SW 1271 (cell line): ENCODE results near the gene MGMT.
A peak's percentile ranks its signal among the peaks of the same experiment; 100 is the strongest.

ENCODE experiments used
- DNase-seq, 2 experiments: peaks; one replicate each; lab custom pipeline; 2025; lab: John Stamatoyannopoulos, UW

MGMT gene

DNA sequence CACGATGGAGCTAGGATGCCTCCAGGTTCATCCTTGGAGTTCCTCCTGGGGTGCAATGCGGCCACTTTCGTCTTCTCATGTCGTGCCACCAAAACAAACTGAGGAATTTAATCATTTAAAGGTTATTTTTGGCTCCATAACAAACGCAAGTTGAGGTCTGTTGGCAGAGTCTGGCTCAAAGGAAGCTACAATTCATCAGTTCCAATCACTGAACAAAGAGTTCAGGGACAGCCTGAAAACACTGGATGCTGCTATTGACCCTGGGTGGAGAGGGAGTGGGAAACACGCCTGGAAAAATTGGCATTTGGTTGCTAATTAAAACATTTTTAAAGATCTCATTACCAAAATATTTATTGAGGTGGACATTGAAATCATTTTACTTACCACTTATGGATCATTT is 11.4 kb upstream of the MGMT start:
- no peak for DNase-seq

DNA sequence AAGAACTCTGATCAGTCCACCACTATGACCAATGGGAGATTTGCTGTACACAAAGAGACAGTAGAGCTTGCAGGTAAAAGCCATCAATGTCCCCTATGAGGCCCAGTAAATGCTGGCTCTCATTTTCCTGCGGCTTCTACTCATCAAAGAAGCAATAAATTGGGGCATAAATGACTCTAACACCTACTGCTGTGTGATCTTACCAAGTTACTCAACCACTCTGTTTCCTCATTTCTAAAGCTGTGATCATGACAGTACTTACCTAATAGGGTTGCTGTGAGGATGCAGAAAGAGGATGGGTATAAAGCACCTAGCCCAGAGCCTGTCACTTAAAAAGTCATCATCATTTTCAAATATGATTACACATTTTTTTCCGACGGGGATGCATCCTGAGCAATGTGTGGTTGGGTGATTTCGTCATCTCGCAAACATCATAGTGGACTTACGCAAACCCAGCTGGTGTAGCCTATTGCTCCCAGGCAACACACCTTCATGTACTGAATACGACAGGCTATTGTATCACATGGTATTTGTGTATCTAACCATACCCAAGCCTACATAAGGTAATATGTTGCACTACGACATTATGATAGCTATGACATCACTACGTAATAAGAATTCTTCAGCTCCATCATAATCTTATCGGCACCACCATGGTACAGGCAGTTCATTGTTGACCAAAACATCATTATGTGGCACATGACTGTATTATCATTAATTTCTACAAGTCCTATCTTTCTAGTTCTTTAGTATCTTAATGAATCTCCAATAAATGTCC is 7.1 kb upstream of the MGMT start:
- no peak for DNase-seq

DNA sequence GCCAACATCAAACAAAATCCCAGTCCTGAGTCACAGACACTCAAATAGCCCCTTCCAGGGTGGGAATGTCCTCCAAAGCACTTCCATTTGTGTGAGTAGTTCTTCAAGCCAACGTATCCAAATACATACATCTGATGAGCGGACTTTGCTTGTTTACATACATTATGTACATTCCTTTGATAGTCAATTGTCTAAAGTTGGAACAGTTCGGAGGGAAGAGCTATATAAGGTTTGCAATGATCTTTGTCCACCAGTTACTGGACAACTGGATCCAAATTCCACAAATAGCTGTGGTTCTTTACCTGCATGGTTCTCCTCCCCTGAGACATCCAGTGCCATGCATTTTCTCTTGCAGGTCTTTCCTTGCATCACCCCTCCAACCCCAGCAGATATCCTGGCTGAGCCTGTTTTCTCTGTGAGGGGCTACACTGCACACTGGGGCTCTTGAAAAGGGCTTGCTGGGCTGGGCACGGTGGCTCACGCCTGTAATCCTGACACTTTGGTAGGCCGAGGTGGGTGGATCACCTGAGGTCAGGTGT is 4.7 kb upstream of the MGMT start:
- DNase-seq = no peak

DNA sequence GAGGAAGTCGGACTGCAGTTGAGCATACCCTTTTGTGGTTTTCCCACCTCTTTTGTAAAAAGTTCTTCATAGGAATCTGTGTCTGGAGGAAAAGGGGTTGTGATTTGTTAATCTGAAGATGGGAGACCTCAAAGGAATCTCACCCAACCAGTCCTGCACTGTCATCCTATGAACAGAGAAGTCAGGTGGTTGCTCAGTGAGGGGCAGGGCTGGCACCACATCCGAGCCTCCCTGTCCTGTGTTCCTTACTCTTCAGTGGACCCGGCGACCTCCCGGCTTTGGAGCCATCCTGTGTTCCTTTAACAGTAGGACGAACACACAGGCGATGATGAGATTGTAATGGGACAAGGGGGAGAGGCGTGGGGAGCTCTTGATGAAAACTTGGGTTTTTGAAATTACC is 2.8 kb upstream of the MGMT start:
- no peak for DNase-seq

DNA sequence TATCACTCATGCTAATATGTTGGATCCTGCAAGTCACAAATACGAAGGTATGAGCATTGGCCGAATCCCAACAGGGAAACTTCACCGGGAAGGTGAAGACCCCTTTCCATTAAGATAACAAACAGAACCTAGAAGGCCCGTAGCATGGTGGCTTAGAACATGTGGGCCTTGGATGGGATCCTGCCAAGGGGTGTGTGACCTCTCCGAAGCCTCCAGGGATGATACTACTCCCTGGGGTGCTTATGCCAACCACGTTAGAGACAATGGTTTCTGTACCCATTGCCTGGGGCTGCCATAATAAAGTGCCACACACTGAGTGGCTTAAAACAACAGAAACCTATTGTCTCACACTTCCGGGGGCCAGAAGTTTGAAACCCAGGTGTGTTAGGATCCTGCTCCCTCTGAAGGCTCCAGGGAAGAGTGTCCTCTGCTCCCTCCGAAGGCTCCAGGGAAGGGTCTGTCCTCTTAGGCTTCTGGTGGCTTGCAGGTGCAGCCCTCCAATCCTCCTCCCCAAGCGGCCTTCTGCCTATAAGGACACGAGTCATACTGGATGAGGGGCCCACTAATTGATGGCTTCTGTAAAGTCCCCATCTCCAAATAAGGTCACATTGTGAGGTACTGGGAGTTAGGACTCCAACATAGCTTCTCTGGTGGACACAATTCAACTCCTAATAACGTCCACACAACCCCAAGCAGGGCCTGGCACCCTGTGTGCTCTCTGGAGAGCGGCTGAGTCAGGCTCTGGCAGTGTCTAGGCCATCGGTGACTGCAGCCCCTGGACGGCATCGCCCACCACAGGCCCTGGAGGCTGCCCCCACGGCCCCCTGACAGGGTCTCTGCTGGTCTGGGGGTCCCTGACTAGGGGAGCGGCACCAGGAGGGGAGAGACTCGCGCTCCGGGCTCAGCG is 992 bp upstream of the MGMT start:
- no peak for DNase-seq

DNA sequence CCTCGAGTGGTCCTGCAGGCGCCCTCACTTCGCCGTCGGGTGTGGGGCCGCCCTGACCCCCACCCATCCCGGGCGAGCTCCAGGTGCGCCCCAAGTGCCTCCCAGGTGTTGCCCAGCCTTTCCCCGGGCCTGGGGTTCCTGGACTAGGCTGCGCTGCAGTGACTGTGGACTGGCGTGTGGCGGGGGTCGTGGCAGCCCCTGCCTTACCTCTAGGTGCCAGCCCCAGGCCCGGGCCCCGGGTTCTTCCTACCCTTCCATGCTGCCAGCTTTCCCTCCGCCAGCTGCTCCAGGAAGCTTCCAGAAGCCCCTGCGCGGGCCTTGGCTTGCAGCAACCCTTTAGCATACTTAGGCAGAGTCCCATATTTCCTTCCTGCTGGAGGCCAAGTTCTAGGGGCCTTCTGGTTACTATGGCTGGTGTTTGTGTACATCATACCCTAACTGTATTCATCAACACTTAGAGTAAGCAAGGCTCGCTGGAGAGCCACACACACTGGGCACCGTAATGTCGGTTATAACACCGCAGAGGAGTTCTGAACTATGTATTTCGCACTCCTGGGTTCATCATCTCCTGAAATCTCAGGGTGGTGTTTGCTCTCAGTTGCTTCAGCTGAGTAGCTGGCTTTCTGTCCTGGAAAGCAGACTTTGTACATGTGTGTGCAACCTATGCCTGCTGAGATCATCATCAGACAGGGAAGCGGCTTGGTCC is 471 bp downstream of the MGMT start:
- no peak for DNase-seq

DNA sequence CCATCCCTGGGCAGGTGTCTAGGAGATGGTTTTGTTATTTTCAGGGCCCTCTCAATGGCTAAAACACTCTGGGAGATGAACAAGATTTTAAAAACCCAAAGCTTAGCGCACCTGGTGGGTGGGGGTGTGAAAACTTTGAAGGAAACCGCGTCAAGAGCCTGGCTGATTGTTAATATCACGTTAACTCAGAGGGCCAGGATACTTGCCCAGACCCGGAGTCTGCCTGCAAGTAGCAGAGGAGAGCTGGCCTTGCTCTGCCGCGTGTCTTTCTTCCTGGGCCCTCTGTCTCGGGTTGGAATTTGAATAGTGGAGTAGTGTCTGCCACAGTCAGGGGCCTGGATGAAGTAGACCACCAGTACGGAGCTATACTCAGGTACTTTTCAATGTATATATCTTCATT is 1.1 kb downstream of the MGMT start:
- no peak for DNase-seq

DNA sequence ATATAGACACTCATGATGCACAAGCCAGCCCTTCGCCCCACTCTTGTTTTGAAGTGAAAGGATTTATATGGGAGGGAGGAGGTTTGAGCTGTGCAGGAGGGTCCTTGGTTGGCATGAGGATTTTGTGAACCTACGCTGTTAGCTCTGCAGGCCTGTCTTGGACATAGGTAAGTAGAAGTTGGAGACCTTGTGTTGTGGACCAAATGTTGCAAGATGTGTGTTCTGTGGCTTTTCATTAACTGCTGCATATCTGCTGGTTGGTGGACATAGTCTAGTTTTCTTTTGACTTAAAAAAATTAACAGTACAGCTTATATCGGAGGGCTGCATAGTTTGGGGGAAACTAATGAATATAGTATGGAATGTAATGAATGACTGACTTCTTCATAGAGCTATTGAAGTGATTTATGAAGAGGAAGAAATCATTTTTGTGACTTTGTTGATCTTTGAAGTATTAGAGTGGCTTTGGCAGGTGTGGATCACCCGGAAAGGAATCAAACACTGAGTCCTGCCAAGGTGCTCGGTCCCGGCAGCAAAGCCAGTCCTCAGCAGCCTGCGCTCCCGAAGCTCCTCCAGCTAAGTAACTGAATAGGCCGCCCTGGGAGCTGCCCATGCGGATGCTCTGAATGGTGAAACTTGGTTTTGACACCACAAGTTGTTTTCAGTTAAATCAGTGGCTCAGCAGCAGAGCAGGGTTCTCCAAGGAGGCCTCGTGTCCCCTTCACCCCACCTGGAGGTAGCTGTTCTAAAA is 3.2 kb downstream of the MGMT start:
- no peak for DNase-seq

DNA sequence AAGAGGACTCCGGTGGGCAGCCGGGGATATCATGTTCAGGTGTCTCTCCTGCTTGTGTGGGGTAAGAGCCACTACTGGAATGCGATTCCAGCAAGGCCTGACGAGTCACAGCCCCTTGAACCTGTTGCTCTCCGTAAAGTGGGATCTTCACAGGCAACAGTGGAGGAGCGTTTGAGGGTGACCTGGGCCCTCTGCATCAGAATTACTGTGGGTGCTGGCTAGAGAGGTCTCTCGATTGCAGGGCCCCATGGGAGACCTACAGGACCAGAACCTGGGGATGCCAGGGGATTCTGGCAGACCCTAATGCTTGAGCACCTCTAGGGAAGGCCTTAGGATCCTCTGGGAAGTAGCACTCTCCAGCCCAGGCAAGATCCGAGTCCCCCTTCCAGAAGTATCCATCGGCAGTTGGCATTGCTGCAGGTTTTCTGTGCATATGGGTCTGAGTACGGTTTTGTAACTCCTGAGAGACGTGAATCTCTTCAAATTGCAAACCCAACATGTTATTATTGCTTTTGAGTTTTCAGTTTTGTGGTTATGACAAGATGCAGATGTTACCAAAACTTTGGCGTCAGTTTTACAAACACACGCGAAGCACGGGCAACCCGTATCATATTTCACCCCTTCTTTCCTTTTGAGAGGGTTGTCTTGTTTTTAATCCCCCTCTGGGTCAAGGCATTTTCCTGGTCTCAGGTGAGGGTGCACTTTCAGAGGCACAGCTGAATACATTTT is 4.6 kb downstream of the MGMT start:
- no peak for DNase-seq

DNA sequence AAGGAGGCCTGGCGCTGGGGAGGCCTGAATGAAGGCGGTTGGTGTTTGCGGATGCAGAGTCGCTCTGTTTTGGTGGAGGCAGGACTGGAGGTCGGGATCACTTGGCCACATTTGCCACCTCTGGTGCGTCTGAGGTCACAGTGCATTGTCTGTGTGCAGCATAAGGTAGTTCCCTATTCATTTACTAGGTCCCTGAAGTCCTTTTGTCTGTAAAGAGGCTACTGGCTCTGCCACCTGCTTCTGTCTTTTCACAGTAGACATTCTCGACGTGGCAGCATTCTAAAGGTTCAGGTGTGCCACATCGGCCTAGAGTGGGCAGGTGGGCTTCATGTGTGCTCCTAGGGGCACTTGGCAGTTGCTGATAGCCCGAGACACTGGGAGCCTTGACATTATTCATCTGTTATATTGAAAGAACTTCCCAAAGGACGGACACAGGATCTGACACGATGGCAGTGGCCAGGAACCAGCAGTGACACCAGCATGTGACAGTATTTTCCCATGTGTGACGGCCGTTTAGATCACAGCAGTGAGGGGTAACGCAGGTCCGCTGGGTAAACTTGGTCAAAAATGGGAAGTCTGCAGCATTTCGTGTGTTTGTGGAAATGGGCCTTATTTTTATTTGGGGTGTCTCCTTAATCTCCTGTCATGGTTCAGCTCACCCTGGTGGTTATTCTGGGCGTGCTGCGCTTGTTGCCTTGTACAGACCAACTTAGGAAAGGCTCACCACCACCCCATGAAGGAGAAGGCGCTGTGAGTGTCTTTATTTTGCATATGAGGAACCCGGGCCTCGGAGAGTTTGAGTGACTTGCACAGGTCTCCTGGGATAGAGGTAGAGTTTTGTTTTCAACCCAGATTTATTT is 5.9 kb downstream of the MGMT start:
- DNase-seq = no peak

DNA sequence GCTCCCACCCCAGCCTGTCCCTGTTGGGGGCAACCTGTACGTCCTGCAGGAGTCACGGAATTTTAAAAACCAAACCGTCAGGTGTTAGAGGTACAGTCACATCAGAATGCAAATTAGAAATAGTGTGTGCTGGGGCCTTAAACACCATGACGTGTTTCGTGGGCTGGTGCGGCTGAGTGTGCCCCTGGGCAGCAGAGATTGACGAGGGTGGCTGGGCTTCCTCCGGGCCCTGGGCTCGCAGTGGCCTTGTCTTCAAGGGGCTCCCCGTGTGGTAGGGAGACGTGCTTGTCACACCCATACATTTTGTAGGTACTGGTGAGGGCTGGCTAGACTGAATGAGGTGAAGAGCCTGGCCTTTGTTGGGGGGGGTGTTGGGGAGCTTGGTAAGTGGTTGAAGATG is 7.6 kb downstream of the MGMT start:
- DNase-seq = no peak

DNA sequence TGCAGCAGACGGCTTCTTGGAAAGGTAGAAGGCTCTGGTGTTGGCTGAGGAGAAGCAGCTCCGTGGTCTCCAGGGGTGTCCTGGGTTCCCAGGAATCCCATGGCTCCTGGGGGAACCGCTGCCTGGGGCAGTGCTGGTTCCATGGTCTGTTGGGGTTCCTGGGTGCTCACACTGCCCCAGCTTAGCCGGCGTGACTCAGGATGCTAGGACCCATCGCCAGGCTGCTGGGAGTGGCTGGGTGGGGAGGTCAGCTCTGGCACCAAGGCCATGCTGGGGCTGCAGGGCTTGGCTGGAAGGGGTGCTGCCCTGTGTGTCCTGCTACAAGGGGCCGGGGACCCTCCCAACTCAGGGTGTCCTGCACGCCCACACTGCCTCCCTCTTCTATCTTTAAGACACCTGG is 9.4 kb downstream of the MGMT start:
- DNase-seq = no peak

DNA sequence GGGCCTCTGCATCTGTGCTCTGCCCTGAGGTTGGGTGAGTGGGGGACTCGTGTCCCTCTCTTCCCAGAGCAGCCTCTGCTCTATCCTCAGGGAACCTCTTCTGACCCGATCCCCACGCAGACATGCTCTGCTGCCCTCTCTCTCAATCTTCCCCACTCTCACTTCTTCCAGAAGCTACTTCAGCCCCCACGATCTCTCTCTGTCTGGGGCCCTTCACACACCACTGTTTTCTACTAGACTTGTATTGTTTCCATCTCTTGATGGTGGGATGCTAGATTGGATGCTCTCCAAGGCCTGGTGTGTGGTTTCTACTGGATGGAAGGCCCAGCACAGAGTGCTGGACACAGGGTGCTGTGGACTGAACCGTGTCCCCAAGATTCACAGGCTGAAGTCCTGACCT is 10.0 kb downstream of the MGMT start:
- DNase-seq = no peak

DNA sequence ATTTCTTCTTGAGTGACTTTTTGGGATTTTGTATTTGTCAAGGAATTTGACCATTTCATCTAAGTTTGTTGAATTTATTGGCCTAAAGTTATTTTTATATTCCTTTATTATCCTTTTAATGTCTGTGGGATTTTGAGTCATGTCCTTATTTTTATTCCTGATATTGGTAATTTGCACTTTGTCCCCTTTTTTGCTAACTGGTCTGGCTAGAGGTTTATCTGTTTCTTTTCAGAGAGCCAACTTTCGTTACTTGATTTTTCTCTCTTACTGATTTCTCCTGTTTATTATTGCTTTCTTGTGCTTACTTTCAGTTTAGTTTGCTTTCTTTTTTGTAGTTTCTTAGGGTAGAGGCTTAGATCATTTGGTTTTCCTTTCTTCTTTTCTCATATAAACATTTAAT is 14.6 kb downstream of the MGMT start:
- DNase-seq = no peak

DNA sequence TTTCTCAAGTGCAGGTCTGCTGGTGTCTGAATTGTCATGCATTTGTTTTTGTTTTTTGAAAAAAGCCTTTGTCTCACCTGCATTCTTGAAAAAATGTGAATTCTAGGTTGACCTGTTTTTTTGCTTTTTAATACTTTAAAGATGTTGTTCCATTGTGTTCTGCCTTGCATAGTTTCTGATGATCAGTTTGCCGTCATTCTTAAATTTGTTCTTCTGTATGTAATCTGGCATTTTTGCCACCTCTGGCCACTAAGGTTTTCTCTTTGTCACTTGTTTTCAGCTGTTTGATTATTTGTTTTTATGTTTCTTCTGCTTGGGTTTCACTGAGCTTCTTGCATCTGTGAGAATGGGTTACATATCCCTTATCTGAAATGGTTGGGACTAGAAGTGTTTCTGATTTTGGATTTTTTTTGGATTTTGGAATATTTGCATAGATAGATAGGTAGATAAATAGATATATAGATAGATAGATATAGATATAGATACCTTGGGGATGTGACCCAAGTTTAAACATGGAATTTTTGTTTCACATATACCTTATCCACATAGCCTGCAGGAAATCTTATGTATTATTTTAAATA is 16.5 kb downstream of the MGMT start:
- no peak for DNase-seq

DNA sequence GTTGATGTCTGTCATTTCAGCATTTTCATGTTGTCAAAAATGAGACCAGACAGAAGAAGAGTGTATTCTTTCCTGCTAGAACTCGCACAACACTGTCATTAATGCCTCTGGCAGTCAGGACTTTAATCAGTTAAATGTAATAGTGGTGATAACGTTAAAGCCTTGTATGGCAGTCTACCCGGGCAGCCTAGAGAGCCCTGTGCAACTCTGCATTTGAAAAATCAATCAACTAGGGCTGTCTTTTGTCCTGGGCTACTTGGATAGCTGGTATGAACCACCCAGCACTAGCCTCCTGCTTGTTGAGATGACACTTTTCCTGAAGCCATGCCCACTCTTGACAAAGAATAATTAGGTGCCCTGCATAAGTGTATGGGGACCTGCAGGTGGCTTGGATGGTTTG is 19.8 kb downstream of the MGMT start:
- DNase-seq = no peak

DNA sequence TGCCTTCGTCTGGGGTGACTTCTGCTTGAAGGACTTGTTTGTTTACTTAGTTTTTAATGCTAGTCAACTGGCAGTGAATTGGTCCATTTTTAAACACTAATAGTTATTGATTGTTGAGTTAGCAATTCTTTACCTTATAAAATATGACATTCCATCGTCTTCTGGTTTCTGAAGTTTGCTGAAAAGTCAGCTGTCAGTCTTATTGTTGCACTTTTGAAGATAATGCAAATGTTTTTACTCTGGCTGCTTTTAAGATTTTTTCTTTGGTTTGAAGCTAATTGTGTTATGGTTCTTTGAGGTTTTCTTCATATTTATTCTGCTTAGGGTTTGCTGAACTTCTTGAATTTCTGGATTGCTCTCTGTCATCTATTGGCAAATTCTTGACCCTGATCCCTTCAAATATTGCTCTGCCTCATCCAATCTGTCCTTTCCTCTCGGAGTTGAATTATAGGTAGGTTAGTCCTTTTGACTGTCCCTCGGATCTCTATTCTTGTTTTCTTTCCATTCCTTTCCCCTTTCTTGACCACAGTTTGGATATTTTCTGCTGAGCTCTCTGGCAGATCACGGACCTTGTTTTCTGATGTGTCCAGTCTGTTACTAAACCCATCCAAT is 24.2 kb downstream of the MGMT start:
- peak in 1 of 2 experiments; percentile 12 for DNase-seq

DNA sequence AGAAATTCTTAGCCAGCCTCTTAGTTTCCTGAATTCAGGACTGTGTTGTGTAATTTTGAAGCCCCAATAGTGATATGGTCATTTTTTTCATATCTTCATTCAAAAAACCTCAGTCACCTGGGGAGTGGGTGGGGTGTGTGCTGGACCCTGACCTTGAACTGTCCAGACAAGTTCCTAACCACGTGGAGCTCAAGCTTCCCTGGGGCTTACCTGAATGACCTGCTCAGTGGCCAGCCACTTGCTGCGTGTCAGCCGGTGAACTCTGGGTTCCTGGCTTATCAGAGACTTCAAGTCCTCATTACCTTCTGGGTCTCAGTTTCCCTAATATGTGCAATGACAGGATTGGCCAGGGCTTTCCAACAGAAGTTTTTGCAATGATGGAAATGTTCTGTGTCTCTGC is 27.1 kb downstream of the MGMT start:
- DNase-seq = no peak

DNA sequence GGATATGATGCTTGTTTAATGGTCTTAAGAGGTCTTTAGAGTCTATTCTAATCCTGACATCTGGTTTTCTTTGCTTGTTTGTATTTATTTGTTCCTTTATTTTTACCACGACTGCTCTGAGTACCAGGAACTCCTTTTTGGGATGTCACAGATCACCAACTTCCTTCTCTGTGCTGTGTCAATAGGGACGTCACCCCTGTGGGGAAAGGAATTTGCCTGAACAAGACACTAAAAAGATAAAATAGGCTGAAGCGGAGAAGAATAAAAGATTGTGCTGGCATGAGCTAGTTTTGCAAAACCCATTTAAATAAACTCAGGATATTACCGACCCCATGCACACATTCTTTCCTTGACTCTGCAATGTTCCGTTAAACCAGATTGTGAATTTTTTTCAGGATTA is 27.7 kb downstream of the MGMT start:
- DNase-seq = no peak
